ENCODE results near the gene GPR78. TPM values are rescaled to one million over a fixed set of nuclear protein-coding genes. Genes with fewer than 3 reads are reported as not detected.

GPR78 gene
- total and polyA plus RNA-seq, 2 of the 4 experiments (the other 2 are of a cell fraction), result under 0.01 to 0.10 TPM

- no peak overlapping the region for H2BK20ac ChIP-seq (ENCODE audit: low read depth, low read length)
- no peak overlapping the region for H3K4ac ChIP-seq (ENCODE audit: low read depth, low read length)
- ChIA-PET CTCF (no interaction called here), POLR2A (ENCODE audit: unreplicated experiment) (no interaction called here)
- TF ChIP-seq, protein P1, sequence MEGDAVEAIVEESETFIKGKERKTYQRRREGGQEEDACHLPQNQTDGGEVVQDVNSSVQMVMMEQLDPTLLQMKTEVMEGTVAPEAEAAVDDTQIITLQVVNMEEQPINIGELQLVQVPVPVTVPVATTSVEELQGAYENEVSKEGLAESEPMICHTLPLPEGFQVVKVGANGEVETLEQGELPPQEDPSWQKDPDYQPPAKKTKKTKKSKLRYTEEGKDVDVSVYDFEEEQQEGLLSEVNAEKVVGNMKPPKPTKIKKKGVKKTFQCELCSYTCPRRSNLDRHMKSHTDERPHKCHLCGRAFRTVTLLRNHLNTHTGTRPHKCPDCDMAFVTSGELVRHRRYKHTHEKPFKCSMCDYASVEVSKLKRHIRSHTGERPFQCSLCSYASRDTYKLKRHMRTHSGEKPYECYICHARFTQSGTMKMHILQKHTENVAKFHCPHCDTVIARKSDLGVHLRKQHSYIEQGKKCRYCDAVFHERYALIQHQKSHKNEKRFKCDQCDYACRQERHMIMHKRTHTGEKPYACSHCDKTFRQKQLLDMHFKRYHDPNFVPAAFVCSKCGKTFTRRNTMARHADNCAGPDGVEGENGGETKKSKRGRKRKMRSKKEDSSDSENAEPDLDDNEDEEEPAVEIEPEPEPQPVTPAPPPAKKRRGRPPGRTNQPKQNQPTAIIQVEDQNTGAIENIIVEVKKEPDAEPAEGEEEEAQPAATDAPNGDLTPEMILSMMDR (conservative IDR thresholded peaks at IDR 0.05; ENCODE audit: low read depth, low read length), result no peak
- TF ChIP-seq POLR2A (IDR thresholded peaks at IDR 0.05; ENCODE audit: low read depth, low read length), result no peak
- TF ChIP-seq RFX5 (IDR thresholded peaks at IDR 0.05; ENCODE audit: low read depth, low read length), result no peak
- no peak for TF ChIP-seq ELK1 (IDR thresholded peaks at IDR 0.05; ENCODE audit: borderline replicate concordance, low read depth, low read length)
- no peak for TF ChIP-seq CHD1 (IDR thresholded peaks at IDR 0.05; ENCODE audit: low read depth, low read length)
- TF ChIP-seq CEBPB (IDR thresholded peaks at IDR 0.05; ENCODE audit: low read depth, low read length), result no peak
- no peak for TF ChIP-seq RAD21 (IDR thresholded peaks at IDR 0.05; ENCODE audit: low read length)
- H4K91ac ChIP-seq (ENCODE audit: insufficient read depth, low read depth, low read length), result no peak overlapping the region
- H3K9ac ChIP-seq (ENCODE audit: low read depth, low read length), result no peak overlapping the region
- BruUV-seq (replicated peaks), result no TSS peak
- H3K18ac ChIP-seq (ENCODE audit: low read depth, low read length), result no peak overlapping the region
- no peak overlapping the region for H2AK5ac ChIP-seq (ENCODE audit: low read depth, low read length)
- no peak overlapping the region for H2AFZ ChIP-seq (replicated peaks; ENCODE audit: low read length, poor library complexity)
- no peak overlapping the region for H3K4me3 ChIP-seq (ENCODE audit: insufficient read depth, low read depth, low read length)
- WGBS, 2 experiments (ENCODE audit: extremely low coverage in 2 of 2, insufficient read length in 1 of 2), result 51% methylated on average over 6 of the region's 9 CpGs; no CpG with 5 or more reads in 1 of the 2 experiments
- ATAC-seq (ENCODE audit: low read depth) (no peak), DNase-seq (no peak)
- no peaks in the 10 kb centered on the region for H3K9me1 ChIP-seq (ENCODE audit: insufficient read depth, low read length)
- peaks cover 2% of the 10 kb centered on the region; the same call in 1 of the 2 replicates for H3K4me1 ChIP-seq (ENCODE audit: control insufficient read depth, insufficient read depth, low read length)
- H3K27me3 ChIP-seq (ENCODE audit: control insufficient read depth, insufficient read depth, low read length), result peaks cover 18% of the 10 kb centered on the region
- H3K9me3 ChIP-seq (ENCODE audit: control insufficient read depth, insufficient read depth, low read length), result no peaks in the 10 kb centered on the region
- intact Hi-C loops (cut with micrococcal nuclease), result no loop called here
- H3K36me3 ChIP-seq (ENCODE audit: control insufficient read depth, insufficient read depth, low read length), result no peaks in the 10 kb centered on the region
- no peak overlapping the region for H2AK9ac ChIP-seq (replicated peaks; ENCODE audit: low read depth, low read length, poor library complexity)
- H2BK5ac ChIP-seq (ENCODE audit: low read depth, low read length, poor library complexity, severe bottlenecking), result no peak overlapping the region
- in situ Hi-C loops (cut with MboI; ENCODE audit: low sequenced_read_pairs), result no loop called here
- no peak overlapping the region for H2BK120ac ChIP-seq (ENCODE audit: low read depth, low read length)
- H4K20me1 ChIP-seq (ENCODE audit: insufficient read depth, low read length), result no peaks in the 10 kb centered on the region
- no peak overlapping the region for H4K5ac ChIP-seq (ENCODE audit: low read depth, low read length)
- no peak overlapping the region for H3K4me2 ChIP-seq (ENCODE audit: low read depth, low read length)
- no peak overlapping the region for H3K14ac ChIP-seq (replicated peaks; ENCODE audit: low read depth, low read length)
- H4K8ac ChIP-seq (ENCODE audit: low read depth in 2 of 2, low read length in 2 of 2), result no peak overlapping the region
- no peak overlapping the region for H3K27ac ChIP-seq (ENCODE audit: insufficient read depth, low read length)
- H2BK15ac ChIP-seq (ENCODE audit: low read depth, low read length), result no peak overlapping the region
- H3K23ac ChIP-seq (ENCODE audit: low read depth, low read length), result no peak overlapping the region
- H3K56ac ChIP-seq (ENCODE audit: extremely low read depth, insufficient read depth, low read length), result no peak overlapping the region
- H3K79me1 ChIP-seq (ENCODE audit: low read depth in 1 of 2, low read length in 2 of 2), result no peaks in the 10 kb centered on the region
- dilution Hi-C loops (cut with HindIII; ENCODE audit: low sequenced_read_pairs, unreplicated experiment), result no loop called here
These were observed 34.8 kb upstream of the GPR78 start for GRCh38 chr4:8545439-8545765.

Measured in IMR-90 (cell line).